Stimulated activated CD4-positive, alpha-beta T cell treated with anti-CD3 and anti-CD28 coated beads, Interleukin-2, amount 100 ng/mL, for 4 hours (primary cell): ENCODE measurements around the gene PLA2G7.

Source experiments
- DNase-seq: peaks from one replicate; pipeline ENCODE4 v3.0.0-alpha.2; 2020; ENCODE audit warnings: low read depth

PLA2G7 gene

GRCh38 chr6:46688966-46689335 is 46.2 kb downstream of the PLA2G7 start:
- no peak for DNase-seq

GRCh38 chr6:46688117-46688965 is 46.8 kb downstream of the PLA2G7 start:
- no peak for DNase-seq

- no peak for DNase-seq
Measured at GRCh38 chr6:46687619-46688097, 47.5 kb downstream of the PLA2G7 start, which contains the start of gene TDRD6. Gene TDRD6 (plus strand): TSS chr6:46687885. CDS start chr6:46688129, 244 bp downstream.

- no peak for DNase-seq
Measured at GRCh38 chr6:46684771-46685170, 50.4 kb downstream of the PLA2G7 start.

GRCh38 chr6:46677314-46677654 is 57.9 kb downstream of the PLA2G7 start:
- no peak for DNase-seq

GRCh38 chr6:46676604-46677313 is 58.4 kb downstream of the PLA2G7 start:
- no peak for DNase-seq

GRCh38 chr6:46674410-46674809 is 60.8 kb downstream of the PLA2G7 start:
- DNase-seq = no peak

- DNase-seq = no peak
Measured at GRCh38 chr6:46667377-46667776, 67.8 kb downstream of the PLA2G7 start.

- no peak for DNase-seq
Measured at GRCh38 chr6:46661483-46661882, 73.7 kb downstream of the PLA2G7 start.

- DNase-seq = no peak
Measured at GRCh38 chr6:46657642-46658041, 77.5 kb downstream of the PLA2G7 start.

GRCh38 chr6:46655803-46656202 is 79.4 kb downstream of the PLA2G7 start:
- no peak for DNase-seq
